ENCODE measurements around the gene DOCK4.

The DOCK4 gene

DNA sequence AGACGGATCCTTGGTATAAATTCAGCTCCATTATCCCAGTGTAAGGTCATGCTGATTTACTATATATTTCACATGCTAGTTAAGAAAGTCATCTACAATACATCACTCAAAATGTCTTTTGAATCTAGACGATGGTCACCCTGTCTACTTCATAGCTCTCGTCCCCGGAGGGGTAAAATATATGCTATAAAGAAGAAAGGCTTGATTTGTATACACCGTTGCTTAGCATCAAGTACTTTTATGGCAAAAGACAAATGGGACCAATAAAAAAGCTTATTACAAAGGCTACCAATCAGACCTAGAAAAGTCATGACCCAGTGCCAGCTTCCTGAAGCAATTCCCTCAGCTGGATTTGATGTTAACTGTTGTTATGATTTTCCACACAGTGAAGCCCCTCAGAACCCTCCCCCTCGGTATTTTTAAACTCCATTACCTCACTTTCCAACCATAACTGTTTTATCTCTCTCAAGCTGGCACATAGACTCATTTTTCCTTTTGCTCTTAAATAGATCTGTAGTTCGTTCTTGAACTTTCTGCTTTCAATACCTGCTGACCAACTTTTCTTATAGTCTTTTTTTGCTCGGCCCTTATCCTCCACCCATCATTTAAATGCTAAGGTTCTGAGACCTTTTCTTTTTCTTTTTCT, 104.9 kb downstream of the DOCK4 start:
- DNase-seq: no peak

DNA sequence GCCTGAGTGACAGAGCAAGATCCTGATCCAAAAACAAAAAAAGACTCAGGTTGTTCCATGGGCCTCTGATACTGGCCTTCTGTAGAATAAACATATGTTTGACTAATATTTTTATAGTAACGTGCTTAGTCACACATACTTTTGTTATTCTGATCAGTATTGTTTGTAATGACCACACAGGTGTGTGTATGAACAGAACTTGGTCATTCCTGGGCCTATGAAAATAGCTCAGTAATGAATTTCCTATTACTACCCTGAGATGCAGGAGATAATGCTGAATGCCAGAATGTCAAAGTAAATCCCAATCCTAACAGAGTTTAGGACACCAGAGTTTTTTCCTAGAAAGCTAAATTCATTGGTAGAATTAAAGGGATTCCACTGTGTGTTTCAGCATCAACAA, 108.7 kb downstream of the DOCK4 start:
- DNase-seq: no peak

DNA sequence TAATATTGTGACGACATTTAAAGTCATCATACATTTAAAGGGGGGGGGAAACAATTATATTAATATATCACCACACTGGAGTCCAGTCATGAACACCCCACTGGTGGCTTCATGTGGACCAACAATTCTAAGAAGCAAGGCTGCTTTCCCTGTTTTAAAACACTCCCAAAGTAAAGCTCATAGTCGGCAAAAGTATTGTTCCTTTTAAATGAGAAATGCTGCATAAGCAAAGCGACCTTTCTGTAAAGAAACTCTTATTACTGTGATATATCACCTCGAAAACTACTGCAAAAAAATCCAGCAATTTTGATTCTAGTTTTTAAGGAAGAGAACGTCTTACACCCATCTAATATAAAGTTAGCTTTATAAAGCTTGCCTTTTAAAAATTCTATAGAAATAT, 112.8 kb downstream of the DOCK4 start:
- no peak for DNase-seq

DNA sequence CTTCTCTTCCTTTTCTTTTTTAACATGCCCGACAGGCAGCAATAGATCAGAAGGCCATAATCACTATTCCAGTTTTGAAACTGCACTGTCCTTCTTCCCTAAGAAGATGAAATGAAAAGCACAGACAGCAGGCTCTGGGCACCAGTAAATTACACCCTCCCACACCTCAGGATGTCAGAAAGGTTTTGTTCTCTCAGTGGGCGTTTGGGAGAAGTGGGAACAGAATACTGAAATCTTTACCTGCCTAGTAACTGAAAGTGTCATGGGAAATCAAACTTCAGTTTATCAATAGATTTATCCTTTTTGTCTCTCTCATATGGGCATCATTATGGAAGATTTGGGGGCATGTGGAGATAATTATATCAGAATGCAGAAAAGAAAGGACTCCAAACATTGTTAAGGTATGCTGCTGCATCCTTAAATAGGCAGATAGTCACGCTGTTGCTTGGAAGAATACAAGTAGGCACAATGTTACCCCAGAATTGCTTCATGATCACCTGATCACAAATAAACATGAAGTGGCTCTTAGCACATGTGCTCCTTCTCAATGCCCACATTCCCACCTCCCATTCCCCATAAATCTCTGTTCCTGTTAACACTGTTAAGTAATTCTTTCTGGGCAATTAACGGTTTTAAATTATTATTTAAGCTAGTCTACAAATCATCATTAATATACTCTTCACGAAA, 113.3 kb downstream of the DOCK4 start:
- DNase-seq: no peak

DNA sequence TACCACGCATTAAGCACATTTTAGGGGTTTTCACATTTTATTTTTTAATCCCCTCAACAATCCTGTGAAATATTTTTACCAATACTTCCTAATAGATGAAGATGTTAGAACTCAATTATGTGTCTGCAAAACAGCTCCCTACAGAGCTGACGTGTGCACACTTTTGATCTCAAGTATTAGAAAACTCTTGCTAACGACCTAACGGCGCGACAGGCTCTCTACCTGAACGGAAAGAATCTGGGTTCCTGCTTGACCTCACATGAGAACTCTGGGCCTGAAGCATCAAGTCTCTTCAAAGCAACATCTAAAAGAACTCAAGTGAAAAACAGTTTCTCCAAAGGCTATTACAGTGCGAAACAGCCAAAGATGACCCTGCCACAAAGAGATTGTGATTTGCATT, 113.9 kb downstream of the DOCK4 start:
- DNase-seq: no peak

DNA sequence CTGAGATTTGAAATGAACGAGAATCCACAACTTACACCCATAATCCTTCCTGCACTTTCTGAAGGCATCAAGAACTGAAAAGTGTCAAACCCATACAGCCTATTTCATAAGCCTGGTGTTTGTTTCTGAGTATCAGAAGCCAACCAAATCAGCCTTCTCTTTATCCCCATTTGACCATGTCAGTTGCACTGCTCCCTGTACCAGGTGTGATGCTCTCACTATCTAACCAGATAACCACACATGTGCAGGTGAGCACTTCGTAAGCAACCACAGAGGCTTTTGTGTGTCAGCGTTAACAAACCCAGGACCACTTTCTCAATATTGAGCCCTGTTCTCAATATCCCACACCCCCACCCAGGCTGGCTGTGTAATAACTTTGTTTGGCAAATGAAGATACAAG, 114.4 kb downstream of the DOCK4 start:
- DNase-seq: no peak

DNA sequence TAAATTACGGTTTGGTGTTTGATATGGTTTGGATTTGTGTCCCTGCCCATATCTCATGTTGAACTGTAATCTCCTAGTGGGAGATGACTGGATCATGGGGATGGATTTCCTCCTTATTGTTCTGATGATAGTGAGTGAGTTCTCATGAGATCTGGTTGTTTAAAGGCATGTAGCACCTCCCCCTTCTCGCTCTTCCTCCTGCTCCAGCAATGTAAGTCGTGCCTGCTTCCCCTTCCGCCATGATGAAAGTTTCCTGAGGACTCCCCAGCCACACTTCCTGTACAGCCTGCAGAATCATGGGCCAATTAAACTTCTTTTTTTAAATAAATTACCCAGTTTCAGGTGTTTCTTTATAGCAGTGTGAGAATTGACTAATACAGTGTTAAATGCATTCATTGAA, 116.6 kb downstream of the DOCK4 start:
- DNase-seq: no peak

DNA sequence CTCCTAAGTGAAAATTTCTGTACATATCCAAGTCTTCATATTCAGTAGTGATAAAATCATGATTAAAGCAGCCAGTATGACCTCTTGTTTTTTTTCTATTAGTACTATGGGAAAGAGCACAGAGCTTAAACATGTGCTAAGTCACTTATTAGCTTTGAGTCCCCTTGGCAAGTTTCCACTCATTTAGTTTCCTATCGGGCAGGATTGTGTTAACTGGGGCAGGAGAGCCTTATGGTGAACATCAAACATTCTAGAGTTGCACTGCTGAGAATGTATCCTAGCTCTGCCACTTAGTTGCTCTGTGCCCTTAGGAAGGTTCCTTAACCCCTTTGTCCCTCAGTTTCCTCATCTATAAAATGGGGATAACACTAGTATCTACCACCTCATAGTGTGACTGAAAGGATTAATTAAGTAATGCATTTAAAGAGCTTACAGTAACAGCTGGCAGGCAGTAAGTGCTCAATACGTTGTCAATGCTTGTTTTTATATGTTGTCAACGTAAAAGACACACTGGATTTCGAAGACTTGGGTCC, 117.6 kb downstream of the DOCK4 start:
- DNase-seq: no peak

DNA sequence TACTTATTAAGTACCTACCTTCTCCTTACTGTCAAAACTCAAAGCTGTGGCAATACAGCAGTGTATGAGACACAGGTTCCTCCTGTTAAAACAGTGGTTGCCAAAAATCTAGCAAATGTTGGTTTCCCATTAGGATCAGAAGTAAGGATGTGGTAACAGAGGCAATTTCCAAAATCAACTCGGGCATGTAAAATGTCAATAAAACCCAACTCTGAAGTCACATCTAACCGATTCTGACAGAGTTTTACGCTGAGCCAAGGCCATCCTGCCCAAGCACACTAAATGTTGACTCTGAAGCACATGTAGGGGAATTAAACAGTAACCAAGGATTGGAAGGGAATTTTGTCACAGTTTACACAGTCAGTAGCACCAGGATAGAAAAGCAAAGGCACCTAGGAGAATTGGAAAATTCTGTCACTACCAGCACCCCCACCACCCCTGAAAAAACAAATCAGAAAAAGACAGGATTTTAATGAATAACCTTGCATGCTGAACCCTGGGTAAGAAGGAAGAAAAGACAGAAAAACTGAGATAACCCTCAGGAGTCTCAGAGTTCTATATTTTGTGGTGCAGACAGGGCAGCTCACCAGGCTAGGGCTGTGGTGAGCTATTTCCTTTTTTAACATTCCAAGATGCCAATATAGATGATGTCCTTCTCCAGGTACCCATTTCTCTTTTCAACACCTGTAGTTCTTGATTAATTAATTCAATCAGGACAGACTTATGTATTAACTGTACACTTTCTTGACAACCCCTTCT, 119.5 kb downstream of the DOCK4 start:
- no peak for DNase-seq

DNA sequence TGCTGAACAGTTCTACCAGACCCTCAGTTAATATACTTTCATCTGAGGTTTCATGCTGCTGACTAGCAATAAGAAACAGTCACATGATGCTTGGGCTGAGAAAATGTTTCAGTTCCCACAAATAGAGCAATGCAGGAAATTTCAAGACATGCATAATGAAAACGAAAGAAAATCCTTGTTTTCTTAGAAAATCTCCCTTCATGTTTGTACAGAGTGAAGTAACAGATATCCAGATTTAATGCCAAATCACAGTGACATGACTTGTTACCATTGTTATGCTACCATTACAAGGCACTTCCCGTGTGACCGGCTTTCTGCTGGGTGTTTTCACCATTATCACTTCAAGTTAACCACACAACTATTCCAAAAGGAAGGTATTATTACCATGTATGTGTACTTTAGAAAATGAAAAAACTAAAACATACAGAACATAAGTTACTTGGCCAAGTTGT, 121.7 kb downstream of the DOCK4 start:
- no peak for DNase-seq

DNA sequence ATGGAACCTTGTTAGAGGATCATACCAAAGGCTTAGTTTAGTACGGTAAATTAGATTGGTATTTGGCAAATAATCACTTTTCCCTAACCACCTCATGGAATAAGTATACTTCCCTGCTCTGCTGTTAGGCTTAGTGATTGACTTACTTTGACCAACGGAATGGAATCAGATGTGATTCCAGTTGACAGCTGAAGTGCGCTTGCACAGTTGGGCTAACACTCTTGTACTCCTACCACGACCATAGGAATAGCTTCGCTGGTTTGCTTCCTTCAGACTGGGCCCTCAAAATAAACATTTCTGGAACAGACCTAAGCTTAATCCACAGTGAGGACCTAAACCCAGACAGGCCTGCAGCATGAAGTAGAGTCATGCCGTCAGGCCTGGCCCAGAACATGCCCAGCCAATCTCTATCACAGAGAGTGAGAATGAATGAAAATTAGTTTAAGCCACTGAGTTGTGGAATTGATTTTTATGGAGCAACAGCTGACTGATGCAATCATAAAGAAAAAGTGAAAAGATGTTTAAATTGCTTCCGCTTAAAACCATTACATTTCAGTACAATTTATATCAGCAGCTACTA, 122.3 kb downstream of the DOCK4 start:
- no peak for DNase-seq

DNA sequence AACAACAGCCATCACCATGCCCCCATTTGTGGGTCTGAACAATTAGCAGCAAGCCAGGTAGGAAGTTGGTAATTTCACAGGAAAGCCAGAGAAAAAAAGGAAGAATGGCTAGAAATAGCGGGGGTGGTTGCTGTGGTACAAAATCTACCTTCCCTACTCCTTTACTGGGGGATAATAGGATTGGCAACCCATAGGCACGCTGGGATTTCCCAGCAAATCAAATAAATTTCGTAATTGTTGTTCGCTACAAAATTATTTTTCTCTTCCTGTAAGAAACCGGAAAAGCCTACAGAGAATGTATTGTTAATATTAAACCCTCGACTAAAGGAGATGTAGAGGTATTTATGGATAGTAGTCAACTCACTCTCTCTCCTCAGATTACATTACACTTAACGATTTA, 123.9 kb downstream of the DOCK4 start:
- DNase-seq: no peak

DNA sequence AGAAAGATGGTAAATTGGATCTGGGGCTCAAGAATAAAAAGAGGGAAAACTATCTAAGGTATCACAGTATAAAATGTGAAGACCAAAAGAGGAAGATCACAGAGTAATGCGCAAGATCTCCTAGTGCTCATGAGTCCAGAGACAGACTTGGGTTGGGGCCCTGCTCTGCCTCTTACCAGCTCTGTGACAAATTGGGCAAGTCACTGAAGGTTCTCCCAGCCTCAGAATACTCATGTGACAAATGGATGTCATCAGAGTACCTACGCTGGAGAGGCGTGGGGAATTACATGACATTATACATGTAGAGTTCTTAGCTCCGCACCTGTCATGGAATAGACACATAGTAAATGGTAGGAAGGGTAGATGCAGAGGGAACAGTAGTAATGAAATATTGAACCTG, 124.4 kb downstream of the DOCK4 start:
- DNase-seq: no peak

DNA sequence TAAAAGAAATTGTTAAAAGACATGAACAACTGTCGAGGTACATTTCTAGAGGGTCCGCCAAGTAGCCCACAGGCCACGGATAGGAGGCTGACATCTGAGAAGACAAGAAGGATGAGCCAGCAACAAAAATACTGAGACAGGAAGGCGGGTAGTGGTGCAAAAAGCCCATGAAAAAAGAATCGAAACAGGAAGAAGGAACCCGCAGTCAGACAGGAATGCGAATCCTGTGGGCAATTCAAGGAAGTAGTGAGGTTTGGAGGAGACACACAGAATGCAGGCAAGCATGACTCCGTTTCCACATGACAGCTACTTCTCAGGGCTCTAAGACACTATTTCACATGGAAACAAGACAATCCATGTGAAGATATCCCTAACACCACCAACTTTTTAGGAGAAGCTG, 125.2 kb downstream of the DOCK4 start:
- DNase-seq: no peak

DNA sequence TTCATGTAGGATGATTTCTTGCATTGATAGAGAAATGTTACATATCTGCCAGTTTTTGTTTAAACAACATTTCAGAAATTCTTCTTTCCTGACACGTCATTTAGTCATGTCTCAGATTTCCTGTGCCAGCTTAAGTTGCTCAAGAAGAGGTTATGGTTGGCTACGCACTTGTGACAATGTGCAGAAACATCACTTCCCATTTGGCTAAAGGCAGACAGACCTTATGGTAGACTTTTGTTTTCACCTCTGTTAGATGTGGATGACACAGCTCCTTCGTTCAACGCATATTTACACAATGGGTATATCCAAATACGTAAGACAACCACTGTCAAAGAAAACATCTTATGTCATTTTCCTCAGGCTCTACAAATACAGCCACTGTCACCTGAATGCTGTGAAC, 125.8 kb downstream of the DOCK4 start:
- no peak for DNase-seq

DNA sequence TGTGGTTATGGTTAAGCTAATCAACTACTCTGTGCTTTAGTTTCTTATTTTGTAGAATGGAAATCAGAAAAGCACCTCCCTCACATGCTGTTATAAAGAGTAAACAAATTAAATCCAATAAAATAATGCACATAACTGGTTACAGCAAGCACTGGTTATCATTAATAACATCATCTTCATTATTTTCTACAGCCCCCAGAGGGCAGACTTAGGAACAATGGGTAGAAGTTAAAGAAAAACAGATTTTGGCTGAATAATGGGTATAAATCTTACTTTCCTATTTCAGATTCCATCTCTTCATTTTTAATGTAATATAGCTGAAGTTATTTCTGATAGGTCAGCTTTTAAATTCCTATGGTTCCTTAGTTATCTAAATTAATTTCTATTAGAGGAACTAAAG, 126.5 kb downstream of the DOCK4 start:
- no peak for DNase-seq

DNA sequence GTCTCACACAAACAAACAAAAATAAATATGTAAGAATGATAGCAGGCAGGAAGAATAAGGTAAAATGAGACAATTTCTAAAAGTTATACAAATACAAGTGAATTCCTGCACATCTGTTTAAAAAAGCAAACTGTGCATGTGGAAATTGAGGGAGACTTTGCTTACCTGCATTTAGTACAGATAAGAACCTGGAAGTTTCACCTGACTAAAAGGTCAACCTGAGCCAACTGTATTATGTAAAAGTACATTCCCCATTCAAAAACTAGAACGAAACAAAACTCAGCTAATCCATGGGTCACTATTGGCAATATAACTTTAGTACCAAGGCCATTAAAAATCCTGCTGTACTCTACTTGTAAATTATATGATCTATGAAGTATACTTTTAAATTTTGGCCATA, 127.1 kb downstream of the DOCK4 start:
- no peak for DNase-seq

DNA sequence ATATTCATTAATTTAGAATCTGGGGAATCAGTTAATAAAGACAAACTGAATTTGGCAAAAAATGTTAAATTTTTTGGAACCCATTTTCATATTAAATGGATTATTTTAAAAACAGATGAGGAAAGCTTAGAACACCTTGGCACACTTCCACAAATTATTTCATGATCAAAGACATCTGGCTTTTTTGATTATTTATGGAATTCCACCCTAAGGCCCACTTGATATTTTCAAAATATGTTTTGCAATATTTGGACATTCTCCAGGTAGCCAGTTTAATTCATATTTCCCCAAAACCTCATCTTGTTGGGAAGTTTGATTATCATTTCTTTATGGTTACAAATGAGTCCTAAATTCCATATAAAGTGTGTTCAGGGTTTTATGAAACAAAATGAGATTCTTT, 129.9 kb downstream of the DOCK4 start:
- DNase-seq: no peak

DNA sequence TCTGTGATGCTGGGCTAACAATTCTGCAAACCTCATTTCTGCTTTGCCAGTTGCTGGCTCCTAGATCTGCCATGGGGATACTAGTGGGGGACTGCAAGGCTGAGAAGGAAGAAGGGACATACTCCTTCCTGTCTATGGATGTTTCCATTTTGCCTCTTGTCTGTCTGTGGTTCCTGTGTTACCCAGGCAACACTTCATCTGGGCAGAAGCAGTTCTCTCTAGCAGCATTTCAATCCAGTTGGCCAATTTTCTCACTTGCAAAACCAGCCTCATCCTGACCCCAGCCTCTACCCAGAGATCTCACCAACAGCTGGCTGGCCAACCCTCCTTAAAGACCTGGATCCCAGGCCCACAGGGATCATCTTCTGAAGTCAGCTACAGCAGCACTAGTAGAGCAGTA, 131.7 kb downstream of the DOCK4 start:
- no peak for DNase-seq

DNA sequence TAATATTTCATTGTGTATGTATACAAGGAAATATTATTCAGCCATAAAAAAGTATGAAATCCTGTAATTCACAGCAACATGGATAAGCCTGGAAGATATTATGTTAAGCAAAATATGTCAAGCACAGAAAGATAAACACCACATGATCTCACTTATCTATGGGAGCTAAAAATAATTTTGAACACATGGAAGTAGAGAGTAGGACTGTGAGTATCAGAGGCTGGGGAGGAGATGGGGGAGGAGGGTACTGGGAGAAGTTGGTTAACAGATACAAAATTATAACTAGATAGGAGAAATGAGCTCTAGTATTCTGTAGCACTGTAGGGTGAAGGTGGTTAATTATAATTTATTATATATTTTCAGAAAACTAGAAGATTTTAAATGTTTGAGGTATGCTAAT, 132.7 kb downstream of the DOCK4 start:
- no peak for DNase-seq

DNA sequence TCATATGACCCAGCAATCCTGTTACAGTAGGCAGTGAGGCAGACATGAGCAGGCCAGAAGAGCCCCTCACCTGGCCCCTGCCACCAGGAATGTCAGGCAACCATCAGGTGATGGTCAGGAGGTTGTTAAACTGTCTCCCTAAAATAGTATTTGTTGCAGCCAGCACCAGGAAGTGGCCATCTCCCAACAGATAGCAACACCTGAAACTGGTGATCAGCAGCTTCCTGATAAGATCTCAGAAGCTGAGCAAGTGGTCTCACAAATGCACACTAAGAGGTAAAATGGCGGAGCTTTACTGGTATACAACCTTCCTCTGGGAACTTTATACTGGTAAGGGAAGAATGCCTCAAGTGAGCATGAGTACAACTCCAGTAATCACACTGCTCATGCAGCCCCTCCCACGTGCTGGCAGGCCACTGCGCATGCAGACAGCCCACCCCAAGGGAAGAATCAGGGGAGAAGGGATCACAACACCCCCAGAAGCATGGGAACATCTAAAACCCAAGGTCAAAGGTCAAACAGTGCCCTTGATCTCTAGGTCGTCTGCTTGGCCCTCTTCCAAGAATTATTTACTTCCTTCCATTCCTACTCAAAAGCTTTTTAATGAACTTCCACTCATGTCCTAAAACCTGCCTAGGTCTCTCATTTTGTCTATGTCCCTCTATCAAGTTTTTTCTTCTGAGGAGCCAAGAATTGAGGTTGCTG, 133.5 kb downstream of the DOCK4 start:
- no peak for DNase-seq

DNA sequence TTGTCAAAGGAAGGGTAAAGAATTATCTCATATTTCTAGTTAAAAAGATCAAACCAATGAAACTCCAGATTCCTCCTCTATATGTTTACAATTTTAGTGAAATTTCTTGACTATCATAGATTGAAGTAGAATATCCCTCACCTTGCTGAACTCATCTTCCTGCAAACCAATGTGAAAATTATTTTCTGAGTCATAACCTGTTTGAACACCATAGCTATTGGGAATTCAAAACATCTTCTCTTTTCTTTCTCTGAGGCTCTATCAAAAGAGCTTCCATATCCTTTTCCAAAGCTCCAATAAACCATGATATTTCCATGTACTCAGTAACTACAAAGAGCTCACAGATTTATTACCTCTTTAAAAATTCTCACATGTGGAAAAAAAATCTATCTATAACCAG, 134.3 kb downstream of the DOCK4 start:
- no peak for DNase-seq

DNA sequence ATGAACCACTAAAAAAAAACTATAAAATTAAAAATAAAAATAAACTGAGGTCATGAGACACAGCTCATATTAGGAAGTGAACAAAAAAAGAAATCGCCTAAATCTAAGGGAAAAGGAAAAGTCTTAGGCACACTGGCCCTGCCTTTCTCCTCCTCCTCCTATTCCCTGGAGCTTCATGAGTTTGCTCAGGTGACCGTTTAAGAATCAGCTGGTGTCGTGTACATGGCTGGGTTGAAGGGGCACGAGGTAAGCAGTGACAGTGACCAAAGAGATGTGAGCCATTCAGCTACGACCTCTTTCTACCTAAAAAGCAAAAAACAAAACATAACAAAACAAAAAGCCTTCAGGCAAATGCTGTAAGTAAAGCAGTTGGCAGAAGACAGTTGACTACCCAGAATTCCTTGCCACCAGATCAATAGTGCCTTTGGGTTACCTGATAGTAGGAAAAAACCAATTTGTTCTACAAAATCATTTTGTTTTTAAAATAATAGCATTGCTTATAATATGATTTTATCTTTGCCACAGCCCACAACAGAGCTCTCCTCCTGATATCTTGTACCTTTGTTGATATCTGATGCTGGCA, 135.4 kb downstream of the DOCK4 start:
- DNase-seq: no peak
